SK-N-SH (cell line): Measurements from ENCODE around the gene AHCYL2. TPM values are rescaled to one million over a fixed set of nuclear protein-coding genes. Genes with fewer than 3 reads are reported as not detected.

Experiments used
- CTCF ChIA-PET: fragments of 300-600, 350-600 bp; formaldehyde crosslinking; extraction: SDS; loops from one replicate; lab custom pipeline; 2021; lab: Yijun Ruan, JAX
- POLR2A ChIA-PET: fragments of 350-600 bp; sonication (Branson Sonifier 250); formaldehyde crosslinking; extraction: SDS; loops from one replicate; lab custom pipeline; 2020; ENCODE audit warnings: antibody characterized with exemption, inconsistent platforms; lab: Yijun Ruan, JAX
- DNase-seq: peaks from one replicate; pipeline ENCODE4 v3.0.0; 2012
- H2AFZ ChIP-seq: fragments of 200-600 bp; sonication (generic); 2 replicates; pipeline ENCODE4 v1.8.1; 2016; ENCODE audit warnings: antibody characterized with exemption, mild to moderate bottlenecking, low read depth
- H3F3A ChIP-seq: fragments of 200-600 bp; sonication (generic); replicated peaks from 2 replicates; pipeline ENCODE3; 2016; ENCODE audit warnings: antibody characterized with exemption, mild to moderate bottlenecking; ENCODE audit not compliant: insufficient read depth
- H3K27ac ChIP-seq, 2 experiments: fragments of 200-500 bp in 1 of 2; fragments of 200-600 bp in 1 of 2; sonication (Bioruptor generic) in 1 of 2; sonication (generic), shearing (Covaris generic) in 1 of 2; 2 replicates each; pipeline versions ENCODE4 v1.5.1 to v1.6.1; 2014 to 2016; ENCODE audit warnings: low read depth in 2 of 2, inconsistent platforms in 1 of 2, low read length in 1 of 2, mild to moderate bottlenecking in 1 of 2, mixed read lengths in 1 of 2
- H3K27me3 ChIP-seq: fragments of 200-600 bp; sonication (generic), shearing (Covaris generic); 2 replicates; pipeline ENCODE4 v1.6.1; 2016; ENCODE audit warnings: mixed run types; ENCODE audit not compliant: insufficient read depth
- H3K36me3 ChIP-seq, 2 experiments: fragments of 200-500 bp in 1 of 2; fragments of 200-600 bp in 1 of 2; sonication (Bioruptor generic) in 1 of 2; sonication (generic) in 1 of 2; replicated peaks in 1 of 2; 2 replicates each; pipeline versions ENCODE3 to v1.5.1; 2014 to 2016; ENCODE audit warnings: low read length in 1 of 2, mild to moderate bottlenecking in 1 of 2; ENCODE audit not compliant: insufficient read depth in 2 of 2, control insufficient read depth in 1 of 2
- H3K4me1 ChIP-seq, 2 experiments: fragments of 200-500 bp in 1 of 2; fragments of 200-600 bp in 1 of 2; sonication (Bioruptor generic) in 1 of 2; sonication (generic), shearing (Covaris generic) in 1 of 2; 2 replicates each; pipeline versions ENCODE4 v1.5.1 to v1.6.1; 2014 to 2016; ENCODE audit warnings: low read depth in 1 of 2, low read length in 1 of 2, mixed run types in 1 of 2; ENCODE audit not compliant: insufficient read depth in 2 of 2, control insufficient read depth in 1 of 2
- H3K4me2 ChIP-seq: fragments of 200-600 bp; sonication (generic), shearing (Covaris generic); 2 replicates; pipeline ENCODE4 v1.6.1; 2017; ENCODE audit warnings: mixed run types
- H3K4me3 ChIP-seq, 2 experiments: fragments of 200-500 bp in 1 of 2; fragments of 200-600 bp in 1 of 2; sonication (Bioruptor generic) in 1 of 2; sonication (generic), shearing (Covaris generic) in 1 of 2; 2 replicates each; pipeline versions ENCODE4 v1.5.1 to v1.8.1; 2014 to 2016; ENCODE audit warnings: low read depth in 2 of 2, inconsistent platforms in 1 of 2, low read length in 1 of 2, mild to moderate bottlenecking in 1 of 2, mixed read lengths in 1 of 2, moderate library complexity in 1 of 2
- H3K79me2 ChIP-seq: fragments of 200-600 bp; sonication (generic); 2 replicates; pipeline ENCODE4 v1.8.1; 2017; ENCODE audit warnings: mild to moderate bottlenecking; ENCODE audit not compliant: insufficient read depth
- H3K9ac ChIP-seq: fragments of 200-600 bp; sonication (generic); 2 replicates; pipeline ENCODE4 v1.6.1; 2017; ENCODE audit warnings: mixed run types
- H3K9me2 ChIP-seq: fragments of 200-600 bp; sonication (generic); 2 replicates; pipeline ENCODE4 v1.6.1; 2017; ENCODE audit warnings: mixed run types
- H3K9me3 ChIP-seq: fragments of 200-600 bp; sonication (generic); 2 replicates; pipeline ENCODE4 v1.6.1; 2017; ENCODE audit warnings: mixed run types, mild to moderate bottlenecking, moderate library complexity
- H4K20me1 ChIP-seq: fragments of 200-600 bp; sonication (generic); 2 replicates; pipeline ENCODE4 v1.6.1; 2017; ENCODE audit warnings: mild to moderate bottlenecking, mixed run types; ENCODE audit not compliant: insufficient read depth
- ELF1 ChIP-seq: IDR thresholded peaks from 2 replicates; pipeline ENCODE4 v1.4.0; 2012
- FOSL2 ChIP-seq: IDR thresholded peaks from 2 replicates; pipeline ENCODE4 v1.4.0; 2012; ENCODE audit warnings: low read depth, mild to moderate bottlenecking, moderate library complexity, borderline replicate concordance
- FOXM1 ChIP-seq: IDR thresholded peaks from 2 replicates; pipeline ENCODE4 v1.4.0; 2012; ENCODE audit warnings: low read depth, mild to moderate bottlenecking
- GABPA ChIP-seq: IDR thresholded peaks from 2 replicates; pipeline ENCODE4 v1.4.0; 2012; ENCODE audit warnings: low read depth, mild to moderate bottlenecking
- MXI1 ChIP-seq: IDR thresholded peaks from 2 replicates; pipeline ENCODE4 v1.6.1; 2012; ENCODE audit warnings: mild to moderate bottlenecking, low read depth, low read length, improper control_type of control experiment
- NRF1 ChIP-seq: IDR thresholded peaks from 2 replicates; pipeline ENCODE4 v1.6.1; 2012; ENCODE audit warnings: low read depth, mild to moderate bottlenecking, low read length
- RAD21 ChIP-seq: IDR thresholded peaks from 2 replicates; pipeline ENCODE4 v1.6.1; 2012; ENCODE audit warnings: mild to moderate bottlenecking, low read length
- TAF1 ChIP-seq: IDR thresholded peaks from 2 replicates; pipeline ENCODE4 v1.6.1; 2012; ENCODE audit warnings: low read depth, mild to moderate bottlenecking, low read length, moderate library complexity, borderline replicate concordance
- YY1 ChIP-seq: IDR thresholded peaks from 2 replicates; pipeline ENCODE4 v1.4.0; 2012; ENCODE audit warnings: low read depth, mild to moderate bottlenecking
- WGBS: methylation state at CpG from one replicate; pipeline ENCODE4 v1.1.6; 2017; ENCODE audit warnings: low lambda C conversion rate; 5-methylcytosine and 5-hydroxymethylcytosine counted together
- polyA plus RNA-seq, 3 experiments: library from polyadenylated mRNA; depleted of rRNA; stranded (reverse); fragments of >200 nt; gene quantifications; 2 replicates each; pipeline ENCODE4 v1.2.3, GENCODE V29; 2012
- TF ChIP-seq, protein P1 (sequence below): fragments of 150-350 bp; IDR thresholded peaks from 2 replicates; pipeline ENCODE4 v1.6.1; 2016; ENCODE audit warnings: mild to moderate bottlenecking, low read depth, low read length
- TF ChIP-seq, protein P2 (sequence below): IDR thresholded peaks from 2 replicates; pipeline ENCODE4 v1.4.0; 2012; ENCODE audit warnings: low read depth, borderline replicate concordance
- TF ChIP-seq, protein P3 (sequence below): fragments of 150-350 bp; IDR thresholded peaks from 2 replicates; pipeline ENCODE4 v1.6.1; 2017; ENCODE audit warnings: antibody characterized with exemption, low read length, low read depth, borderline replicate concordance
- TF ChIP-seq, protein P4 (sequence below): IDR thresholded peaks from 2 replicates; pipeline ENCODE4 v1.6.1; 2012; ENCODE audit warnings: mild to moderate bottlenecking, low read depth, low read length, moderate library complexity

Gene AHCYL2
- polyA plus RNA-seq, 1 of the 3 experiments (the other 2 are of a cell fraction), result 20.4 TPM

DNA sequence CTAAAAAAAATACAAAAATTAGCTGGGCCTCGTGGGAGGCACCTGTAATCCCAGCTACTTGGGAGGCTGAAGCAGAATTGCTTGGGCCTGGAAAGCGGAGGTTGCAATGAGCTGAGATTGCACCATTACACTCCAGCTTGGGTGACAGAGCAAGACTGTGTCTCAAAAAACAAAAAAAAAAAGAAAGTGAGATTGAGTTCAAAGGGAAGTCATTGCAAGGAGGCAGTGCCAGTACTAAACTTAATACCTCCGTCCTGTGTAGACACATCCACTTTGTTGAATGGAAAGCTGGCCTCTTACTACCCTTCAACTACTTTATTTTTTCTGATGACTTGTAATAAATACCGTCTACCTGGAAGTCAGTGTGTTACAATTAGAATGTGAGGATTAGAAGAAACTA lies 31.0 kb downstream of the AHCYL2 start:
- H3K79me2 ChIP-seq, result 0 out of 2 replicates have a peak, but pooled peaks cover 4% of the 10 kb centered on the region
- H3K36me3 ChIP-seq, result no peaks in the 10 kb centered on the region
- TF ChIP-seq, protein P1, sequence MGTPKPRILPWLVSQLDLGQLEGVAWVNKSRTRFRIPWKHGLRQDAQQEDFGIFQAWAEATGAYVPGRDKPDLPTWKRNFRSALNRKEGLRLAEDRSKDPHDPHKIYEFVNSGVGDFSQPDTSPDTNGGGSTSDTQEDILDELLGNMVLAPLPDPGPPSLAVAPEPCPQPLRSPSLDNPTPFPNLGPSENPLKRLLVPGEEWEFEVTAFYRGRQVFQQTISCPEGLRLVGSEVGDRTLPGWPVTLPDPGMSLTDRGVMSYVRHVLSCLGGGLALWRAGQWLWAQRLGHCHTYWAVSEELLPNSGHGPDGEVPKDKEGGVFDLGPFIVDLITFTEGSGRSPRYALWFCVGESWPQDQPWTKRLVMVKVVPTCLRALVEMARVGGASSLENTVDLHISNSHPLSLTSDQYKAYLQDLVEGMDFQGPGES, result no peak
- TF ChIP-seq MXI1, result no peak
- TF ChIP-seq YY1, result no peak
- TF ChIP-seq NRF1, result no peak
- TF ChIP-seq FOXM1, result no peak
- no peak for TF ChIP-seq TAF1
- TF ChIP-seq FOSL2, result no peak
- no peak for TF ChIP-seq ELF1
- TF ChIP-seq, protein P2, sequence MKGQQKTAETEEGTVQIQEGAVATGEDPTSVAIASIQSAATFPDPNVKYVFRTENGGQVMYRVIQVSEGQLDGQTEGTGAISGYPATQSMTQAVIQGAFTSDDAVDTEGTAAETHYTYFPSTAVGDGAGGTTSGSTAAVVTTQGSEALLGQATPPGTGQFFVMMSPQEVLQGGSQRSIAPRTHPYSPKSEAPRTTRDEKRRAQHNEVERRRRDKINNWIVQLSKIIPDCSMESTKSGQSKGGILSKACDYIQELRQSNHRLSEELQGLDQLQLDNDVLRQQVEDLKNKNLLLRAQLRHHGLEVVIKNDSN, result no peak
- TF ChIP-seq, protein P3, sequence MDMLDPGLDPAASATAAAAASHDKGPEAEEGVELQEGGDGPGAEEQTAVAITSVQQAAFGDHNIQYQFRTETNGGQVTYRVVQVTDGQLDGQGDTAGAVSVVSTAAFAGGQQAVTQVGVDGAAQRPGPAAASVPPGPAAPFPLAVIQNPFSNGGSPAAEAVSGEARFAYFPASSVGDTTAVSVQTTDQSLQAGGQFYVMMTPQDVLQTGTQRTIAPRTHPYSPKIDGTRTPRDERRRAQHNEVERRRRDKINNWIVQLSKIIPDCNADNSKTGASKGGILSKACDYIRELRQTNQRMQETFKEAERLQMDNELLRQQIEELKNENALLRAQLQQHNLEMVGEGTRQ, result no peak
- no peak for TF ChIP-seq RAD21
- TF ChIP-seq, protein P4, sequence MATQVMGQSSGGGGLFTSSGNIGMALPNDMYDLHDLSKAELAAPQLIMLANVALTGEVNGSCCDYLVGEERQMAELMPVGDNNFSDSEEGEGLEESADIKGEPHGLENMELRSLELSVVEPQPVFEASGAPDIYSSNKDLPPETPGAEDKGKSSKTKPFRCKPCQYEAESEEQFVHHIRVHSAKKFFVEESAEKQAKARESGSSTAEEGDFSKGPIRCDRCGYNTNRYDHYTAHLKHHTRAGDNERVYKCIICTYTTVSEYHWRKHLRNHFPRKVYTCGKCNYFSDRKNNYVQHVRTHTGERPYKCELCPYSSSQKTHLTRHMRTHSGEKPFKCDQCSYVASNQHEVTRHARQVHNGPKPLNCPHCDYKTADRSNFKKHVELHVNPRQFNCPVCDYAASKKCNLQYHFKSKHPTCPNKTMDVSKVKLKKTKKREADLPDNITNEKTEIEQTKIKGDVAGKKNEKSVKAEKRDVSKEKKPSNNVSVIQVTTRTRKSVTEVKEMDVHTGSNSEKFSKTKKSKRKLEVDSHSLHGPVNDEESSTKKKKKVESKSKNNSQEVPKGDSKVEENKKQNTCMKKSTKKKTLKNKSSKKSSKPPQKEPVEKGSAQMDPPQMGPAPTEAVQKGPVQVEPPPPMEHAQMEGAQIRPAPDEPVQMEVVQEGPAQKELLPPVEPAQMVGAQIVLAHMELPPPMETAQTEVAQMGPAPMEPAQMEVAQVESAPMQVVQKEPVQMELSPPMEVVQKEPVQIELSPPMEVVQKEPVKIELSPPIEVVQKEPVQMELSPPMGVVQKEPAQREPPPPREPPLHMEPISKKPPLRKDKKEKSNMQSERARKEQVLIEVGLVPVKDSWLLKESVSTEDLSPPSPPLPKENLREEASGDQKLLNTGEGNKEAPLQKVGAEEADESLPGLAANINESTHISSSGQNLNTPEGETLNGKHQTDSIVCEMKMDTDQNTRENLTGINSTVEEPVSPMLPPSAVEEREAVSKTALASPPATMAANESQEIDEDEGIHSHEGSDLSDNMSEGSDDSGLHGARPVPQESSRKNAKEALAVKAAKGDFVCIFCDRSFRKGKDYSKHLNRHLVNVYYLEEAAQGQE, result no peak
- TF ChIP-seq GABPA, result no peak
- TF ChIP-seq, all 33 proteins: peak for 0
- no peak overlapping the region for H3K4me2 ChIP-seq
- H3K27me3 ChIP-seq, result no peaks in the 10 kb centered on the region
- H3K27ac ChIP-seq, result no peak overlapping the region
- H3F3A ChIP-seq, result no peaks in the 10 kb centered on the region
- H3K4me1 ChIP-seq, result peaks cover 0 to 6% of the 10 kb centered on the region in 2 experiments; a peak in 3 of 4 replicates
- H2AFZ ChIP-seq, result no peak overlapping the region
- DNase-seq, result no peak
- H3K9ac ChIP-seq, result no peak overlapping the region
- H3K9me3 ChIP-seq, result no peaks in the 10 kb centered on the region
- ChIA-PET POLR2A (no interaction called here), CTCF (interaction anchor here (1.3 to 2.1 kb wide), 2 partner anchors 37 to 43 kb away, joined by 3 to 16 read pairs; no protein-coding TSS in a partner anchor)
- no peak overlapping the region for H3K4me3 ChIP-seq
- no peaks in the 10 kb centered on the region for H4K20me1 ChIP-seq
- no peaks in the 10 kb centered on the region for H3K9me2 ChIP-seq
- WGBS, result 87% methylated on average over 4 of the region's 4 CpGs
